Motor neuron (in vitro differentiated cells): ENCODE results near the gene HS3ST5. TPM values are rescaled to one million over a fixed set of nuclear protein-coding genes. Genes with fewer than 3 reads are reported as not detected.
A peak's percentile ranks its signal among the peaks of the same experiment; 100 is the strongest.

Experiments
- ATAC-seq, 8 experiments: fragments of 200-7000 bp; cut with Tn5 transposase; replicated peaks in 6 of 8; 2 replicates each; pipeline ENCODE4 v1.8.0; 2021; ENCODE audit warnings: mild to moderate bottlenecking in 8 of 8, moderate library complexity in 8 of 8
- H3K27ac ChIP-seq, 2 donors: fragments of 250-450 bp; sonication (Bioruptor Pico); 2 replicates each; pipeline ENCODE4 v1.9.0; 2021; ENCODE audit warnings: antibody characterized with exemption in 2 of 2, mild to moderate bottlenecking in 2 of 2, moderate library complexity in 1 of 2
- H3K4me1 ChIP-seq, 2 donors: fragments of 250-450 bp; sonication (Bioruptor Pico); replicated peaks in 1 of 2; 2 replicates each; pipeline ENCODE4 v1.6.1; 2021; ENCODE audit warnings: antibody characterized with exemption in 2 of 2, mild to moderate bottlenecking in 2 of 2, moderate library complexity in 1 of 2
- H3K4me3 ChIP-seq, 5 donors: fragments of 250-450 bp; sonication (Bioruptor Pico); 2 replicates each; pipeline ENCODE4 v1.9.0; 2021; ENCODE audit warnings: antibody characterized with exemption in 5 of 5, mild to moderate bottlenecking in 5 of 5, moderate library complexity in 4 of 5
- WGBS, 10 experiments: fragments of 450-650 bp; shearing (Covaris generic); methylation state at CpG; one replicate each; pipeline ENCODE4 v1.0.0; 2022; 5-methylcytosine and 5-hydroxymethylcytosine counted together
- in situ Hi-C, 9 experiments: fragments of 400-800 bp; cut with MboI; loops; one replicate each; pipeline ENCODE4 v1.15.0; 2021; ENCODE audit warnings: low sequenced_read_pairs in 9 of 9, low pct_unique_long_range_greater_than_20kb in 2 of 9; ENCODE audit not compliant: unreplicated experiment in 9 of 9
- total RNA-seq, 8 experiments: library from RNA; unstranded; fragments of 300-600 nt; gene quantifications; 2 replicates each; pipeline versions ENCODE4 v1.2.3 to v1.2.4, GENCODE V29; 2022

HS3ST5 gene
- 1 to 10 TPM; 1.4 to 7.1 (median 2.3) TPM for total RNA-seq

DNA sequence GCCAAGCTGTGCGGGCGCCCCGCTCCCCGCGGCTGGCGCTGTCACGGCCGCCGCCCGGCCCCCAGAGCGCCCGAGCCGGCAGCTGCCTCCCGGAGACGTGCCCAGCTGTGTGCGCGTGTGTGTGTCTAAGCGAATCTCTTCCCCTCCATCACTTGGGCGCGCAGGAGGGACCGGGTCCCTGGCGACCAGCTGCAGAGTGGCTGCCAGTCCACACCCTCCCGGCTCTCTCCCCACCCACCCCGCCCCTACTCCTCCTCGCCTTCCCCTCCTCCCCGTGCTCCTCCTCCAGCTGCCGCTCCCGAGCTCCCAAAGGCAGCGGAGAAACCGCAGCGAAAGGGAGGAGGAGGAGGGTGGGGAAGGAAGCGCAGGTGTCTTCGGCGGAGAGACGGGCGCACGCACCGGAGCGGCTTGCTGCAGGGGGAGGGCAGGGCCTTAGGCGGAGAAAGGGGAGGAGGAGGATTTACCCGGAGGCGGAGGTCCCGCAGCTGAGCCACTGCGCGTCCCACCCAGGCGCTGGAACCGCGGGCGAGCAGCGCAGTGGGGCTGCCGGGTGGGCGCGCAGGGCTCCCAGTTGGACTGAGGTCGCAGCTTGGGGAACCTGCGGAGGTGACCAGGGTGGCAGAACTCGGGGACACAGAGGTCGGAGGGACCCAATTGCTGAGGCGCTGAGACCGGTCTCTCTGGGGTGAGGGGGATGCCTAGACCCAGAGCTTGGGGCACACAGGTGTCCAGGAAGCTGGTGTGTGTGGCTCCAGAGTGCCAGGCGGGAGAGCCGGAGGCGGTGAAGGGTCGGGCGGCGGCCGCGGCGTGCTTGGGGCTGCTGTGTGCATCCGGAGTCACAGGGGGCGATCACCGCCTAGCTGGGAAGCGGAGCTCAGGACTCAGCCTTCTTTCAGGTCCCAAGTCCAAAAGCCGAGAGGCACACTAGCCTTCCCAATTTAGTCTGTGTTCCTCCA is at the start of gene HS3ST5:
Gene HS3ST5 (minus strand): TSS at position 198 of the 956 bp plus-strand sequence. CDS start 280,178 bp downstream, outside the sequence.
- peaks cover 8 to 18% of the 10 kb centered on the region in 2 donors for H3K4me1 ChIP-seq
- peak; percentile 62 to 76 (median 72) for ATAC-seq
- H3K27ac ChIP-seq, result peak within 1 kb of the TSS; percentile 42 to 62
- in situ Hi-C loops, result no loop called here
- peak within 1 kb of the TSS; percentile 56 to 75 (median 71) for H3K4me3 ChIP-seq
- WGBS, 10 experiments, result 0 to 1% (median 0%) methylated on average over 1 to 18 of the region's 73 CpGs; no CpG with 5 or more reads in 4 of the 10 experiments

DNA sequence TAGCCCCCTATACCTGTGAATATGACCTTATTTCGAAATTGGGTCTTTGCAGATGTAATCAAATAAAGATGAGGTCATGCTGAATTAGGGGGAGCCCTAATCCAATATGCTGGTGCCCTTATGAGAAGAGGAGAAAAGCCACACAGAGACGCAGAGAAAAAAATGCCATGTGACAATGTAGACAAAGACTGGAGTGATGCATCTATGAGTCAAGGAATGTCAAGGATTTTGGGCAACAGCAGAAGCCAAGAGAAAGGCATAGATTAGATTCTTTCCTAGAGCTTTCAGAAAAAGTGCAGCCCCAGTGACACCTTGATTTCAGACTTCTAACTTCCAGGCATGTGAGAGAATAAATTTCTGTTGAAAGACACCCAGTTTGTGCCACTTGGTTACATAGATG is 47.4 kb upstream of the HS3ST5 start:
- H3K4me1 ChIP-seq, result no peaks in the 10 kb centered on the region
- no peak overlapping the region for H3K4me3 ChIP-seq
- WGBS, 10 experiments, result 20 to 100% (median 68%) methylated on average over 1 to 2 of the region's 2 CpGs
- peak in 1 of 8 experiments; percentile 45 for ATAC-seq
- in situ Hi-C loops, result no loop called here
- no peak overlapping the region for H3K27ac ChIP-seq

- no peak for ATAC-seq
- Histone ChIP-seq H3K27ac (no peak overlapping the region), H3K4me1 (no peaks in the 10 kb centered on the region), H3K4me3 (no peak overlapping the region)
- in situ Hi-C loops, result no loop called here
Measured at GRCh38 chr6:114389111-114389510, 46.3 kb upstream of the HS3ST5 start.

GRCh38 chr6:114382406-114382805 is 39.6 kb upstream of the HS3ST5 start:
- Histone ChIP-seq H3K4me3 (no peak overlapping the region), H3K4me1 (no peaks in the 10 kb centered on the region), H3K27ac (no peak overlapping the region)
- 0 to 100% (median 86%) methylated on average over 1 of the region's 1 CpG for WGBS, 10 experiments
- in situ Hi-C loops, result no loop called here
- no peak for ATAC-seq

DNA sequence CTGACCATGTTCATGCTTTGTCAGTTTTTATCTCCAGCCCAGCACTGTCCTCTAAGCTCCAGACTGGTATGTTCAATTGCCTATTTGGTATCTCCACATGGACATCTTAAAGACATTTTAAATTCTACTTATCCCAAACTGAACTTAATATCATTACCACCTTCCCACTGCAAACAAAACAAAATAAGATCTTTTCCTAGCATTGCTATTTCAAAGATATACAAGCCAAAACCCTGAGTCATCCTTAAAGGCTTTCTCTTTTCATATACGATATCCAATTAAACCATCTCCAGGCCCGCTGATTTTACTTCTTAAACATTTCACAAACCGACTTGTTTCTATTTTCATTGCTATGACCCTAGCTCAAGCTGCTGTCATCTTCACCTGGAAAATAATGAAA is 35.1 kb upstream of the HS3ST5 start:
- H3K27ac ChIP-seq, result no peak overlapping the region
- no peak overlapping the region for H3K4me3 ChIP-seq
- peaks cover 3 to 18% of the 10 kb centered on the region in 2 donors for H3K4me1 ChIP-seq
- WGBS, 10 experiments, result 12 to 100% (median 94%) methylated on average over 2 to 3 of the region's 3 CpGs
- ATAC-seq, result no peak
- in situ Hi-C loops, result no loop called here

GRCh38 chr6:114376611-114377175 is 33.9 kb upstream of the HS3ST5 start:
- in situ Hi-C loops, result no loop called here
- Histone ChIP-seq H3K4me3 (no peak overlapping the region), H3K27ac (no peak overlapping the region), H3K4me1 (peaks cover 3 to 18% of the 10 kb centered on the region in 2 donors)
- WGBS, 10 experiments, result 0 to 80% (median 30%) methylated on average over 1 to 2 of the region's 2 CpGs; no CpG with 5 or more reads in 1 of the 10 experiments
- no peak for ATAC-seq

DNA sequence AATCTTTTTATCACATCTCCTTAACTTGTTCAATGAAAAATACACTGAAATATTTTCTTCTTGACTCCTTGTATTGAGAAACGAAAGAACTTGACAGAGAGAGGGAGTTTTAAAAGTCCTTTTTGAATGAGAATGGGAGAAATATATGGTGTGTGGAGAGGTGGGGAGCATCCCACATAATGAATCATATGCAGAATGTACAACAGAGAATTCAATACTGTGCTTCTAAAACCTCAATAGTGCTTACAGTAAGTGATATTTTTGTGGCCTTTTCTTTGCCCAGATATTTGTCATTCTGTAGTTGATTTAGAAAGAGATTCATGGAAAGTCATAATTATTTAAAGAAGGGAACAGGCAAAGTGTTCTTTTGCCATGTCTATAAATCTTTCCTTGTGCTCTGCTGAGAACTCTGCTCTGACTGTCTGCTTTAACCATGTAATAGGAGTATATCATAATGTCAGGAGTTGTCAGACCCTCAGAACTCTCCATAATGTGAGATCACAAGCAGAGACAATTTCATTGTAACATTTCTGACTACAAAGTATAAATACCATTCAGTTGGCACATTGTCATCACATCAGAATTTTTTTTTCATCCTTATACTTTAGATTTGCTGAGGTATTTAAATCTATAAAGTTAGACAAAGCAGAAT is 32.8 kb upstream of the HS3ST5 start:
- H3K27ac ChIP-seq, result no peak overlapping the region
- ATAC-seq, result peak in 5 of 8 experiments; percentile 93 to 97 (median 97)
- WGBS, 10 experiments, result 0 to 40% (median 14%) methylated on average over 1 of the region's 1 CpG
- H3K4me3 ChIP-seq, result no peak overlapping the region
- H3K4me1 ChIP-seq, result peaks cover 3 to 18% of the 10 kb centered on the region in 2 donors
- in situ Hi-C loops, result no loop called here

- Histone ChIP-seq H3K27ac (no peak overlapping the region), H3K4me3 (no peak overlapping the region), H3K4me1 (peaks cover 6 to 14% of the 10 kb centered on the region in 2 donors)
- 71 to 100% (median 100%) methylated on average over 1 of the region's 1 CpG; no CpG with 5 or more reads in 5 of the 10 experiments for WGBS, 10 experiments
- in situ Hi-C loops, result no loop called here
- no peak for ATAC-seq
Measured at GRCh38 chr6:114367315-114367961, 24.6 kb upstream of the HS3ST5 start.

GRCh38 chr6:114366899-114367298 is 24.1 kb upstream of the HS3ST5 start:
- H3K4me3 ChIP-seq, result no peak overlapping the region
- in situ Hi-C loops, result no loop called here
- no peak overlapping the region for H3K27ac ChIP-seq
- ATAC-seq, result no peak
- peaks cover 6 to 14% of the 10 kb centered on the region in 2 donors for H3K4me1 ChIP-seq

- in situ Hi-C loops, result no loop called here
- 14 to 63% (median 33%) methylated on average over 1 of the region's 1 CpG; no CpG with 5 or more reads in 5 of the 10 experiments for WGBS, 10 experiments
- peak; percentile 84 to 100 (median 98) for ATAC-seq
- Histone ChIP-seq H3K4me1 (peaks cover 6 to 14% of the 10 kb centered on the region in 2 donors), H3K4me3 (no peak overlapping the region), H3K27ac (no peak overlapping the region)
Measured at GRCh38 chr6:114364301-114364700, 21.5 kb upstream of the HS3ST5 start.

DNA sequence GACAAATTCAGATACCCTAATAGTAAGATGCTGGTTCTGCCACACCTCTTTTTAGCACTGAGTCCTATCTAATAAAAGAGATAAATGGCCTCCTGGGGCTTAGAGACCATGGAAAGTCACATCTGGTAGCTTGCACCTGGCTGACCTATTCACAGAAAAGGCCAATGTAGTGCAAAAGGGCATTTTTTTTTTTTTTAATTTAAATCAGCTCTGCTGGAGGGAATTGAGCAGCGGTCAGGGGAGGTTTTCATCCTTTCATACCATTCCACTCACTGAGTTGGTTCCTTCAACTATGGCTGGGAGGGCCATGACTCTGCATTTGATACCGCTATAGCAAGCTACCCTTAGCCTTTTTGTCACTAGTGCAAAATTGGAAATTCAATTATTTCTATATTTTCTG is 20.1 kb upstream of the HS3ST5 start:
- Histone ChIP-seq H3K4me1 (peaks cover 6 to 17% of the 10 kb centered on the region in 2 donors), H3K27ac (no peak overlapping the region), H3K4me3 (no peak overlapping the region)
- in situ Hi-C loops, result no loop called here
- 33 to 100% (median 82%) methylated on average over 1 to 2 of the region's 2 CpGs; no CpG with 5 or more reads in 2 of the 10 experiments for WGBS, 10 experiments
- no peak for ATAC-seq

GRCh38 chr6:114362396-114362795 is 19.6 kb upstream of the HS3ST5 start:
- no peak overlapping the region for H3K4me3 ChIP-seq
- H3K27ac ChIP-seq, result no peak overlapping the region
- in situ Hi-C loops, result no loop called here
- ATAC-seq, result no peak
- WGBS, 10 experiments, result 47 to 100% (median 72%) methylated on average over 2 to 4 of the region's 4 CpGs; no CpG with 5 or more reads in 3 of the 10 experiments
- H3K4me1 ChIP-seq, result peaks cover 6 to 17% of the 10 kb centered on the region in 2 donors

DNA sequence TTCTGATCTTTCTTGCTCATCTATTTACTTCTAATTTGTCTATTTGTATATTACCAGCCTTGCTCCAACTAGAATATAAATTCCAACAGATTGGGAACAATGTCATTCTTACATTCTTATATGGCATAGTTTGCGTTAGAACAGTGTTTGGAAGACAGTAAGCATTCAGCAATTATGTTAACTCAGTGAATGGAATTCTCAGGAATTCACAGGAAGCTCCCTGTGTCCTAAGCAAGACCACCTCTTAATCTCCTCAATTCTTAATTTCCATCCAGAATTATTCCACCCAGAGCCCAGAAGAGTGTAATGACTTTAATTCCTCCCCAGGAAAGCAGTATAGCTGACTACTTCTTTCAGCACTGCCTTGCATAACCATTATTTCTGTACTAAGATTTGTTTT is 18.2 kb upstream of the HS3ST5 start:
- in situ Hi-C loops, result no loop called here
- no peak overlapping the region for H3K4me3 ChIP-seq
- H3K4me1 ChIP-seq, result peaks cover 6 to 17% of the 10 kb centered on the region in 2 donors
- no peak for ATAC-seq
- no peak overlapping the region for H3K27ac ChIP-seq
- 20 to 92% (median 60%) methylated on average over 1 of the region's 1 CpG; no CpG with 5 or more reads in 3 of the 10 experiments for WGBS, 10 experiments
